AG04450 (cell line): ENCODE results near the gene ATF6B. TPM values are rescaled to one million over a fixed set of nuclear protein-coding genes. Genes with fewer than 3 reads are reported as not detected.
"Not testable (repeated sequence)": the region's sequence is repeated elsewhere in the genome, so short reads cannot be mapped to it uniquely, and the experiment has no call there.

Experiments
- CTCF ChIA-PET: fragments of 300-600, 350-600 bp; formaldehyde crosslinking; extraction: SDS; loops from one replicate; lab custom pipeline; 2022; ENCODE audit warnings: antibody characterized with exemption, inconsistent platforms; lab: Charles Lee
- POLR2A ChIA-PET: fragments of 350-600 bp; formaldehyde crosslinking; extraction: SDS; loops from one replicate; lab custom pipeline; 2021; ENCODE audit warnings: antibody characterized with exemption, inconsistent platforms; lab: Yijun Ruan, JAX
- DNase-seq: peaks from one replicate; pipeline ENCODE4 v3.0.0-alpha.2; 2011; ENCODE audit warnings: low read depth, low spot score
- H3K27ac ChIP-seq: one replicate; pipeline ENCODE4 v1.5.1; 2012; ENCODE audit warnings: low read depth, low read length, control low read depth
- H3K27me3 ChIP-seq: one replicate; pipeline ENCODE4 v1.6.0; 2012; ENCODE audit warnings: low read length; ENCODE audit not compliant: control insufficient read depth, insufficient read depth
- H3K4me3 ChIP-seq: 2 replicates; pipeline ENCODE4 v1.5.1; 2011; ENCODE audit warnings: mild to moderate bottlenecking, low read depth, low read length, control low read depth
- H3K9me3 ChIP-seq: 2 replicates; pipeline ENCODE4 v1.5.1; 2012; ENCODE audit warnings: low read length; ENCODE audit not compliant: control insufficient read depth, insufficient read depth
- CTCF ChIP-seq: IDR thresholded peaks from 2 replicates; pipeline ENCODE4 v1.5.1; 2011; ENCODE audit warnings: low read depth, low read length, control low read depth, inconsistent platforms
- polyA plus RNA-seq: library from polyadenylated mRNA; depleted of rRNA; stranded (reverse); fragments of >200 nt; gene quantifications from 2 replicates; pipeline ENCODE4 v1.2.3, GENCODE V29; 2011

Gene ATF6B
- polyA plus RNA-seq, 1 experiment: 39.2 TPM

GRCh38 chr6:32148289-32149091 is 20.4 kb upstream of the ATF6B start:
- POLR2A ChIA-PET: interaction anchor here (0.9 kb wide), 1 partner anchor 8 kb away, joined by 3 read pairs; no protein-coding TSS in a partner anchor
- CTCF ChIA-PET: interaction anchor here (1.2 kb wide), 1 partner anchor 10 kb away, joined by 3 read pairs; no protein-coding TSS in a partner anchor
- Histone ChIP-seq H3K9me3 (peaks cover 13% of the 10 kb centered on the region), H3K27ac (no peak overlapping the region), H3K4me3 (no peak overlapping the region), H3K27me3 (peaks cover 42% of the 10 kb centered on the region)
- no peak for DNase-seq
- TF ChIP-seq CTCF: no peak

- TF ChIP-seq CTCF: no peak
- Histone ChIP-seq H3K4me3 (no peak overlapping the region), H3K27me3 (peaks cover 42% of the 10 kb centered on the region), H3K9me3 (peaks cover 13% of the 10 kb centered on the region), H3K27ac (no peak overlapping the region)
- DNase-seq: no peak
- ChIA-PET POLR2A (interaction anchor here (1.4 kb wide), 1 partner anchor 12 kb away, joined by 5 read pairs; no protein-coding TSS in a partner anchor), CTCF (interaction anchor here (1.2 kb wide), 1 partner anchor 9 kb away, joined by 3 read pairs; no protein-coding TSS in a partner anchor)
These were observed 19.5 kb upstream of the ATF6B start for GRCh38 chr6:32147401-32148132.

GRCh38 chr6:32146687-32147086 is 18.6 kb upstream of the ATF6B start:
- Histone ChIP-seq H3K4me3 (no peak overlapping the region), H3K9me3 (peaks cover 13% of the 10 kb centered on the region), H3K27ac (no peak overlapping the region), H3K27me3 (peaks cover 46% of the 10 kb centered on the region)
- no peak for TF ChIP-seq CTCF
- DNase-seq: no peak
- ChIA-PET CTCF (interaction anchor here (1.1 kb wide), 2 partner anchors 28 to 49 kb away, joined by 3 read pairs; no protein-coding TSS in a partner anchor), POLR2A (interaction anchor here (1.4 kb wide), 1 partner anchor 11 kb away, joined by 5 read pairs; no protein-coding TSS in a partner anchor)

DNA sequence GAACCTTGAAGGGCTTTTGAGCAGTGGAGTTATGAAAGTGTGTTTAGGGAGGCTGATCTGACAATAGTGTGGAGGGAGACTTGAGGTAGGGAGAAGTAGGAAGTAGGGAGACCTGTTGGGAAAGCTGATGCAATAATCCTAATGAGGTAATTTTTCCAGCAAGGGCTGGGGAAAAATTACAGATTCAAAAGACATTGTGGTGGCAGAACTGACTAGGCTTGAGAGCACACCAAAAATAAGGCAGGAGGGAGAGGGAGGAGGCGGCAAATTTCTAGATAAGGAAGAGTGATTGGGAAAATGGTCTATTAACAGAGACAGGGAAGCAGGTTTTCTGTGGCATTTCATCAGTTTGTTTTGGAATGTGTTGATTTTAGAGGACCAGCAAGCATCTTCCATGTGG is 18.2 kb upstream of the ATF6B start:
- POLR2A ChIA-PET: interaction anchor here (1.4 kb wide), 1 partner anchor 10 kb away, joined by 5 read pairs; no protein-coding TSS in a partner anchor
- CTCF ChIA-PET: interaction anchor here (1.1 kb wide), 2 partner anchors 27 to 49 kb away, joined by 3 read pairs; no protein-coding TSS in a partner anchor

DNA sequence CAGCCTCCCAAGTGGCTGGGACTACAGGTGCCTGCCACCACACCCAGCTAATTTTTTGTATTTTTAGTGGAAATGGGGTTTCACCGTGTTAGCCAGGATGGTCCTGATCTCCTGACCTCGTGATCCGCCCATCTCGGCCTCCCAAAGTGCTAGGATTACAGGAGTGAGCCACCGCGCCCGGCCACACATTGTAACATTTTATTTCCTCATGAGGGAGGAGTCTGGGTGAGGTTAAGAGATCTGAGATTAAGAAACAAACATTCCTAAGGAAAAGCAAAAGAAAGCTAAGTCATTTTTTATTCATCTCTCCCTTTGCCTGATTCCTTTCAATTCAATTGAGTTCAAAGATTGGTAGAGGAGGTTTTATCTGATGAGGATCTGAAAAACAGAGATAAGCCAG is 16.2 kb upstream of the ATF6B start:
- H3K9me3 ChIP-seq, H3K4me3 ChIP-seq, DNase-seq, H3K27ac ChIP-seq, POLR2A ChIA-PET: not testable (repeated sequence)
- CTCF ChIA-PET: interaction anchor here (0.6 kb wide), 1 partner anchor 13 kb away, joined by 9 read pairs; no protein-coding TSS in a partner anchor
- H3K27me3 ChIP-seq: peaks cover 47% of the 10 kb centered on the region

More for the DNA sequence above, 18.2 kb upstream of the ATF6B start:
- no peak for TF ChIP-seq CTCF
- peaks cover 13% of the 10 kb centered on the region for H3K9me3 ChIP-seq
- no peak overlapping the region for H3K4me3 ChIP-seq
- H3K27ac ChIP-seq: no peak overlapping the region
- DNase-seq: no peak
- peaks cover 46% of the 10 kb centered on the region for H3K27me3 ChIP-seq
